ENCODE data around the gene TRAPPC11.
"Not testable (repeated sequence)": the region's sequence is repeated elsewhere in the genome, so short reads cannot be mapped to it uniquely, and the experiment has no call there.

The TRAPPC11 gene

DNA sequence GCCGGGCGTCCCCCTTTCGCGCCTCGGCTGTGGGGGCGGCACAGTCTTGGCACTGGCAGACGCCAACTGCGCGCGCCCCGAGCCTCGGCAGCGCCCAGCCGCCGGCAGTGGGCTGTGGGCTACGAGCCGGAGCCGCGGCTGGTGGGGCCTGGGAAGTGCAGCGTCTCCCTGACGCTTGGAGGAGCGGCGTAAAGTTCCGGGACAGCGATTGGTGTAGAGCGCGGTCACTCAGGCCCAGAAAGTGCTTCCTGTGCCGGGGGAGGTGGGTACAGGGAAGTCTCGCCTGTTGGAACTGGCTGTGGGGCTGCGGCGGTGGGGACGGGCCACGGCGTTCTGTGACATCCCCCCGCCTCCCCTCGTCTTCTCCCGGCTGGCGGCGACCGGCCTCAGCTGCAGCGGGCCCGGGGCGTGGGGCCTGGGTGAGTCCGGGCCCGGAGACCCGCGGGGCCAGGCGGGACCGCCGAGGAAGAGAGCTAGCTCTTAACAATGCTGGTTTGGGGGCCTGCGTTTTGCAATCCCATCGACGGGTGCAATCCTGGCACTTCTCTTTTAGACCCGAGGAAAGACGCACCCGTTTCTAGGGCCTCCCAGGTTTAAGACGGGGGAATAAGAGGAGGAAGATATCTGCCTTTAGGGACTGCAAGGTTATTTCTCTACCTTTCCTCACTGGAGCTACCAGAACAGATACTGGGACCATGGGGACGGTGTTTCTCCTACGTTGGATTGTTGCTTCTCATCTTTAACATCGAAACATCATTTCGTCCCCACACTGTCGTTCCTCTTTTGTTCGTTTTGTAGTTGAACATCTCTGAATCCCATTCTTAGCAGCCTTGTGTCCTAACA lies at the start of gene TRAPPC11, which contains the start of gene RWDD4:
Gene TRAPPC11, plus strand, starts transcription at position 265 of the 843 bp plus-strand sequence. CDS start 4,575 bp downstream, outside the sequence.
Gene RWDD4, minus strand, starts transcription at position 157 of the 843 bp plus-strand sequence. CDS start 233 bp downstream, outside the sequence.
- DNase-seq: peak; percentile 93

- DNase-seq: no peak
Measured at GRCh38 chr4:183610033-183610432, 49.1 kb upstream of the TRAPPC11 start.

GRCh38 chr4:183610613-183611012 lies 48.5 kb upstream of the TRAPPC11 start:
- no peak for DNase-seq

GRCh38 chr4:183611210-183611830 lies 47.8 kb upstream of the TRAPPC11 start:
- no peak for DNase-seq

DNA sequence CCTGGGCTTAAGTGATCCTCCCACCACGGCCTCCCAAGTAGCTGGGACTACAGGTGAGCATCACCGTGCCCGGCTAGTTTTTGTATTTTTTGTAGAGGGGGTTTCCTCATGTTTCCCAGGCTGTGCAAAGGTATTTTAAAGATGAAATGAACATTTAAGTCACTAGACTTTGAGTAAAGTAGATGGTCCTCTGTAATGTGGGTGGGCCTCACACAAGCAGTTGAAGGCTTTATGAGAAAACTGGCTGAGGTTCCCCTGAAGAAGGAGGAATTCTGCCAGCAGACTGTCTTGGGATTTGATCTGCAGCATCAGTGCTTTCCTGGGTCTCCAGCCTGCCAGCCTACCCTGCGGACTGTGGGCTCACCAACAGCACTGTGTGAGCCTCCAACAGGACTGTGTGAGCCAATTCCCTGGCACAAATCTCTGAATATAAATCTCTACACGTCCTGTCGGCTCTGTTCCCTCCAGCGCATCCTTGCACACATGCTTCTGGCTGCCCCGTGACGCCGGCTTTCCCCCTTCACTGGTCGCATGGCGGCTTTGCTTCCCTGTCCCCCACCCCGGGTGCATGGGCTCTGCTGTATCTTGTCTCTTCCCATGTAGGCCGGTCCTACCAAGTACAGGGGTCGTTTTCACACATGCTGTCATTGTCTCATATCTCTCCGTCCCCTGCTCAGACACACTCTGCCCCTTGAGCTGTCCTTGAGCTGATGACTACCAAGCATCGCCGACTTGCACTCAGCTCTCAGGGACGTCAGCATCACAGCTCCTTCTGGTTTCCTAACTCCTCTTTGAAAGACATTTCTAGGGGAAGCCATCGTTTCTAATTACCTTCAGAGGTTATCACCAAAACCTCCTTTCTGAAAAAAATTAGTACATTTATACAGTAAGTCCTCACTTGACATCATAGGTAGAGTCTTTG lies 46.5 kb upstream of the TRAPPC11 start:
- DNase-seq: no peak

- no peak for DNase-seq
Measured at GRCh38 chr4:183617075-183617474, 42.0 kb upstream of the TRAPPC11 start.

DNA sequence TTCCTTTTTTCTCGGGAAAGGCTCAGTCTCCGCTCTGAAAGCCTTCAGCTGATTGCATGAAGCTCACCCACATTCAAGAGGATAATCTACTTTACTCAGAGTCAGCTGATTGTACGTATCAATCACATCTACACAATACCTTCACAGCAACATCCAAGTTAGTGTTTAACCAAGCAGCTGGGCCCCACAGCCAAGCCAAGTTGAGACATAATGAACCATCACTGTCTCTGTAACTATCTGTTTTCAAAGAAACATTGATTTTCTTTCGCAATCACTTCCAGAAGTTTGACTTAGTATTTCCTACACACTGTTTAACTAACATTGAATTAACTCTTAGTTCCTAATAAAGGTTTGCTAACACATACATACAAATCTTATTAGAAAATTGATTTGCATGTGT lies 40.4 kb upstream of the TRAPPC11 start:
- DNase-seq: no peak

GRCh38 chr4:183620421-183620820 lies 38.7 kb upstream of the TRAPPC11 start:
- DNase-seq: no peak

DNA sequence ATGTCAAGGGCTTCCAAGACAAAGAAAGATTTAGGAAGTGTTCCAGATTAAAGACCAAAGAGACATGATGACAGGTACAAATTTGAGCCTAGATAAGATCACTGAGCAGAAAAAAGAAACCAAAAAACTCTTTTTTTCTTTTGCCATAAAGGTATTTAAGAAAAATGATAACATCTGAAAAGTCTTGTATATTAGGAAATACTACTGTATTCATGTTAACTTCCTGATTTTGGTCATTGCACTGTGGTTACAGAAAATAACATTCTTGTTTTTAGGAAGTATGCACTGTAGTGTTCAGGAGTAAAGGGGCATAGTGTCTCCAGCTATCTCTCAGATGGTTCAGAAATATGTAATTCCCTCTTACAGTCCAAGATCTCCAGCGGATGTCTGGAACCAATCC lies 37.2 kb upstream of the TRAPPC11 start:
- DNase-seq: no peak

DNA sequence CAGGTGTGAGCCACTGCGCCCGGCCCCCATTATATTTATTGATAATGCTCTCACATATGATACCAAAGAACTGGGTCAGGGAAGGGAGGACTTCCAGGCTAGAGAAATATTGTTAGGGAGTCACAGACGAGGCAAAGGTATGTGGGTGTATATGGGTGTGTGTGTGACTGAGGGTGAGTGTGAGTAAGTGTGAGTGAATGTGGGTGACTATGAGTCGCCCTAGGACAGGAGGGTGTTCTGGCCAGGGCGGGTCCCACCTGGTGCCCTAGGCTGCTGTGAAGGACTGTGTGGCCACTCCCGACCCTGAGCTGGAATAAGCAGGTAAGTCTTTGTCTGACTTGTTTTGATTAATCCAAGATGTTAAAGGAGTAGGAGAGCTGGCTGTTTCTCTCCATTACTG lies 34.5 kb upstream of the TRAPPC11 start:
- no peak for DNase-seq

GRCh38 chr4:183626168-183626567 lies 32.9 kb upstream of the TRAPPC11 start:
- DNase-seq: no peak

- not testable (repeated sequence) for DNase-seq
Measured at GRCh38 chr4:183627286-183627685, 31.8 kb upstream of the TRAPPC11 start.

GRCh38 chr4:183627979-183628588 lies 31.0 kb upstream of the TRAPPC11 start:
- DNase-seq: no peak

- DNase-seq: no peak
Measured at GRCh38 chr4:183631577-183632198, 27.4 kb upstream of the TRAPPC11 start.

GRCh38 chr4:183632689-183633088 lies 26.4 kb upstream of the TRAPPC11 start:
- no peak for DNase-seq

GRCh38 chr4:183633476-183634400 lies 25.4 kb upstream of the TRAPPC11 start:
- no peak for DNase-seq

- DNase-seq: no peak
Measured at GRCh38 chr4:183635321-183635720, 23.8 kb upstream of the TRAPPC11 start.

DNA sequence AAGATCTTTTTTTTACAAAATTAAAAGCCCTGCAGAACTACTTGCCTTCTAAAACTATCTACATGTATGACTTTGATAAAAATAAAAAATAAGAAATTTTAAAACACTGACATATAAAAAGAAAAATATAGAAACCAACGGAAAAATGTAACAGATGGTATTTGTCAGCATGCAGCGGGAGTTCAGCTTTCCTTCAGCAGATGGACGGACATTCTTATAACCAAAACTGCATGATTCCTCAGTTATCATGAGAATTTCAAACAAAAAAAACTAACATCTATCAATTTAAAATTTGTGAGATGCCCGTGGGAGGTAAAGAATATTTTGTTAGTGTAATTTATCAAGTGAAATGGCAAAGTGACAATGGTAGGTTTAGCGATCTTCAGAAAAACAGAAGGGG lies 23.4 kb upstream of the TRAPPC11 start:
- DNase-seq: no peak

DNA sequence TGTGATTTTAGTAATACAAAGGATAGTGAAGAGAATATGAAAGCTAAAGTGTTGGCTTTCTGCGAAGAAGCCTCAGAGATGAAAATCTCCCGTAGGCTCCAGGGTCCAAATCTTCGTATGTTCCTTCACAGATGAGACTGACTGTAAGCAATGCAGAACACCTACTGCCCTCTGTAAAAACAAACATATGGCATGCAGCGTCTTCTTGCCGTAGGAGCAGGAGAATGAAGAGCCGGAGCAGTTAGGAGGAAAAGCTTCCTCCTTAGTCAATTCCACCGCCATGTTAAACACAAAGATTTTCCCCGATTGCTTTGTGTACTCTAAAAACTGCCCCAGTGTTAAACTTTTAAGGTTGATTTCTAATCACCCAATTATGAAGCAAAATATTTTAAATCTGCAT lies 22.6 kb upstream of the TRAPPC11 start:
- DNase-seq: no peak

- DNase-seq: no peak
Measured at GRCh38 chr4:183636923-183637322, 22.2 kb upstream of the TRAPPC11 start.

- no peak for DNase-seq
Measured at GRCh38 chr4:183637461-183637860, 21.6 kb upstream of the TRAPPC11 start.
